AG08396 (cell line): ENCODE results near the gene RIPK4.

ENCODE experiments used
- DNase-seq: peaks from one replicate; pipeline ENCODE4 v3.0.0; 2012; ENCODE audit warnings: low spot score, mixed read lengths

The RIPK4 gene

GRCh38 chr21:41766883-41767605, at the start of gene RIPK4:
TSS of gene RIPK4 (minus strand) at chr21:41767052. CDS start at chr21:41767041, 11 bp downstream.
- no peak for DNase-seq

- DNase-seq: no peak
Observed at GRCh38 chr21:41815652-41816582, 49.1 kb upstream of the RIPK4 start.

DNA sequence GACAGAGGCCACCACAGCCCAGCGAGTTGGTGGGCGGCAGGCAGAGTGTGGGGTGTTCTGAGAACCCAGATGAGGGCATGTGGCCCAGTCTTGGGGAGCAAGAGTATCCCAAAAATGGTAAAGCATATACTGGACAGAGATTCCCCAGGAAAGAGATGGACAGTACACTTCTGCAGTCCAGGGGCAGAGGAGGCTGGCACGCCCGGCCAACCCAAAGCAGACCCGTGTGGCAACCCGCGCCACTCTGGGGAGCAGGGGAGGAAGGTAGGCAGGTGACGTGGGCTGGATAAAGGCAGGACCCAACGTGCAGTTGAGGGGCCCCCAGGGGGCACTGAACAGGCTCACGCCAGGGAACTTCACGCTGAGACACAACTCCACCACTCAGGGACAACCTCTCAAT, 46.4 kb upstream of the RIPK4 start:
- DNase-seq: no peak

DNA sequence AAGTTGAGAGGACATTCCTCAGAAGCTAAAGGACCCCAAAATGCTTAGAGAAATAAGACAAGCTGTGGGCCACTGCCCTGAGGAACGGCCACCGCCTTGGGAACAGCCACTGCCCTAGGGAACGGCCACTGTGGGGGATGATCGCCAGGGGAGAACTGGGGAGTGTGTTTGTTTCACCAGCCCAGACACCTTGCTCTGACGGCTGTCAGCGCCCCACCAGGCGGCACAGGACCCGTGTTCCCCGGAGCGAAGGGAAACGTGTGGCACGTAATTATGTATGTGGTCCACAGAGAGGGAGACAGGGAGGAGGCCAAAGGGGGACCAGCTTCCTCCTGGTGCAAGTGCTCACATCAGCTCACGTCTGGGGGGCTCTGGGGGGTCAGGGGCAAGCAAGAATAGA, 45.8 kb upstream of the RIPK4 start:
- no peak for DNase-seq

DNA sequence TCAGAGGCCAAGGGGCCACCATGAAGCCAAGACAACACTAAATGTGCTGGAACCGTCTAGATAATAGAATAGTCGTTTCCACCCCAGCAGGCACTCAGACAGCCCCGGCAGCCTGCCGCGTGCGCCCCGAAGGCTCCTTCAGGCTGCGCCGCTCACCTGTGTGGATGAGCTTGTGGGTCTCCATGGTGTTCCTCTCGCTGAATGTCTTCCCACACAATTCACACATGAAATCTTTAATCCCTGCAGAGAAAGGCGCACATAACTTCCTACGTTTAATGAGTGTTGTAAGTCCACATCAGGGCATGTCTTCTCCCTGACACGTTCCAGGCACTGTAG, 43.7 kb upstream of the RIPK4 start:
- DNase-seq: no peak

GRCh38 chr21:41809891-41810596, 43.2 kb upstream of the RIPK4 start:
- no peak for DNase-seq

DNA sequence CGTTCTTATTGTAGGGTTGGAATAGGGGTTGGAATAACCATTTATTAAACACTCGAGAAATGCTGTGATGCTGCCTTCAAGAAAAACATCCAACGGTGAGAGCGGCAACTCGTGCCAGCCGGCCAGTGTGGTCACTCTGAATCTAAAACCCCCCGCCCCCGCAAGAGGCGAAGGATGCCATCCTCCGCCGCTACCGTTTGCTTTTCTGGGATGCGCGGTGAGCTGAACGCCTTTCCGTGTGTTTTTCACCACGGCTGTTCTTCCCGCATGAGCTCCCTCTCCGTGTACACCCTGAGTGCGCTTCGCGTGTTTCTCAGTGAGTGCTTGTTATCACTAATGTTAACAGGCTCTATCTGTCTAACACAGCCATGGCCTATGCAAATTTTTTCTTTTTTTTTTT, 42.0 kb upstream of the RIPK4 start:
- DNase-seq: no peak

DNA sequence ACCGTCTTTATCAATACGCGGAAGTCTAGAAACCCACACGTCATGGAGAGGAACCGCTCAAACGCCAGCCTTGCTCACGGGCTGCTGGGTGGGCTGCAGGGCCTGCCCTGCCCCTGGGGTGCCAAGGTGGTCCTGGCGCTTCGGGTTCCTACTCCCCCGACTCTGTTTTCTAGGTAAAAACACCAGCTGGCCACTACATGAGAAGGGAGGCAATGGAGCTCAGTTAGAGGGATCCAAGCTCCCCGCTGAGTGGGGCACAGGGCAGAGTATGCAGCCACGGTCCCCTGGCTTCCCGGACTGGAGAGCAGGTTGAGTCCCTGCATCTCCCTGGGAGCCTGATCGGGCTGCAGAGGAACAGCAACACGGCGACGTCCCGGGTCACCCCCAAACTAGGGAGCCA, 41.2 kb upstream of the RIPK4 start:
- DNase-seq: no peak

DNA sequence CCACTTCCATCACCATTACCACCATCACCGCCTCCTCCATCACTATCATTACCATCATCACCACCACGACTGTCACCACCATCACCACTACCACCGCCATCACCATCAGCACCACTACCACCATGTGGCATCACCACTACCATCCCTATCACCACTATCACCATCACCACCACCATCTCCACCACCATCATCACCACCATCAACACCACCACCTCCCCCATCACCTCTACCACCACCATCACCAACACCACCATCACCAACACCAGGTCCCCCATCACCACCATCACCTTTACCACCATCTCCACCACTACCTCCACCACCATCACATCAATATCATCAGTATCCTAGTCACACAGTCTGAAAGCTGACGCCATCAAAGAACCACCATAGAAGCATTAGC, 39.9 kb upstream of the RIPK4 start:
- DNase-seq: no peak

GRCh38 chr21:41805643-41806042, 38.8 kb upstream of the RIPK4 start:
- no peak for DNase-seq

- no peak for DNase-seq
Observed at GRCh38 chr21:41805038-41805437, 38.2 kb upstream of the RIPK4 start.

DNA sequence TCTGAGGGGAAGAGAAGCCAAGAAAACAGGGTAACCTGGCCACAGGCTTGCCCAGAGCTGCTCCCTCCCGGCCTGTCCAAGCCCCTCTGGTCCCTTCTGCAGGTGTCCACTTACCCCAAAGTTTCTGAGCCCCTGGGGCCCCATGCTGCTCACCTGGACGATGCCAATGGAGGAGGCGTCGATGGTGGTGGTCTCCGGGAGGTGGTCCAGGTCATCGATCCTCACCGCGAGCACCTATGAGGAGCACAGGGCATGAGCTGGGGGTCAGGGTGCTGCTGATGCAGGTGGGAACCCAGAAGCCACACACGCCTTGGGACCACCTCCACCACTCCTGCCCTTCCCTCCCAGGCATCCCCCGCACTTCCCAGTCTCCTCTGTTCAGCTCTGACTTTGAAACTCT, 37.5 kb upstream of the RIPK4 start:
- no peak for DNase-seq

- no peak for DNase-seq
Observed at GRCh38 chr21:41803316-41803715, 36.5 kb upstream of the RIPK4 start.

GRCh38 chr21:41802684-41803083, 35.8 kb upstream of the RIPK4 start:
- peak; percentile 46 for DNase-seq

DNA sequence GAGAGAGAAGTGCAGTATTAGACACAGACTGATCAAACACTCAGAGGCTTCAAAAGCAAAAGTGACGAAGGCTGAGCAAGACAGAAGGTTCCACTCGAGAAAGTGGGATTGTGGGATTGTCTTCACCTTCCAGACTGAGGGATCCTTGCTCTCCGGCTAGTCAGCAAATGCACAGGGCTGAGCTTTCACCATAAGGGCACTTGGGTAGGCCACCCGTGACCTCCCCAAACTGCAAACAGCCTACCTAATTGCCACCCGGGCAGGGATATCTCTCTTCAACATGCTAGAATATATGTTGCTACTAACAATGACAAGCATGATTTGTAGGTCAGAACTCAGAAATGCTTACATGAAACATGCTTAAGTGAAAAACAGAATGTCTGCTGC, 35.3 kb upstream of the RIPK4 start:
- DNase-seq: no peak

DNA sequence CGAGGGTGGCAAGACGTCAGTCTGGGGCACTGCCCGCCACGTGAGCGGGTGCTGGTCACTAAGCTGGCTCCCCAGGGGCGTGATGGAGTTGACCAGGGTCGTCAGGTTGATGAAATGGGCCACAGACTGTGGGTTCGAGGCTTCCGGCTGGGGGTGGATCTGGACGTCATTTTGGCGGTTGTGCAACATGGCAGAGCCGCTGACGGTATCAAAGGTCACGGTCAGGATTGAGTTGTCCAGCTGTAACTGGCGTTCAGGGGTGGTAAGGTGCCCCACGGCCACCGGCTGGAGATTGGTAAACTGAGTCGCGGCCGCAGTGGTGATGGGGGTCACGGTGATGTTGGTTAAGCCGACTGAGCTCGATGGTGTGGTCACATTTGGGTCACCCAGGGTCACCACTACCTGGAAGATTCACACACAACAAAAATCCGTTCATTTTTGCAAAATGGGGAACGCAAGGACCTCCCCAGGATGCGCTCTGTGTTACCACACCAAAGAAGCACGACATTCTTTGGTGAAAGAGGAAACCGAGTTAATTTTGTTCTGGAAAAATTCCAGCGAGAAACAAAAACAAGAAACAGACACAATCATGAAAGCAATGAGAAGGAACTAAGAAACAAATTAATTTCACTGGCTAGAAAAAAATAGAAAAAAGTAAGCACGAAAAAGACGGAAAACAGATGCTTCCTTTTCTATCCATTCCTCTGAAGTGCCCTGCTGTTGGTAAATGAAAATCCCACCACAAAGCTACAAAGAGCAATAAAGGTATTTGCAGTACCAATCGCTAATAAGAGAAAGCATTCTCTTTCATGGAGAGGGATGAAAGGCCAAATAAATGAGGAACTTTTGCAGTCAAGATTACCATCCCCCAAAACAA, 34.7 kb upstream of the RIPK4 start:
- no peak for DNase-seq

- no peak for DNase-seq
Observed at GRCh38 chr21:41800425-41801320, 33.8 kb upstream of the RIPK4 start.

- DNase-seq: no peak
Observed at GRCh38 chr21:41799763-41800162, 32.9 kb upstream of the RIPK4 start.

DNA sequence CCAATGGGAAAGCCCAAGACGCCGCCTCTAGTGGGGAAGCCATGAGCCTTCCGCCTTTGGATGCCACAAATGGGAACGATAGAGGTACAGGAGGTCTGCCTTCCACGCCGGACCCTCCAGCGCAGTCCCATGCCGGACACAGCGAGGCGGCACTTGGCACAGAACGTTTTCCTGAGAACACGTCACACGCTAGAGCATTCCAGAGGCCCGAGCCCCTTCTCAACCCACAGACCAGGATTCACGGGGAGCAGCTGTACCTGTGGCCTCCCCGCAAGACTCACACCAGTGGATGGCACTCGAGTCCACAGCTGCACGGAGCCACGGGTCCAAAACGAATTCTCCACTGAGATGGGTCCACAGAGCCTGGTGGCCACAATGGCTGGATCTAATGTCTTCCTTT, 31.5 kb upstream of the RIPK4 start:
- no peak for DNase-seq

DNA sequence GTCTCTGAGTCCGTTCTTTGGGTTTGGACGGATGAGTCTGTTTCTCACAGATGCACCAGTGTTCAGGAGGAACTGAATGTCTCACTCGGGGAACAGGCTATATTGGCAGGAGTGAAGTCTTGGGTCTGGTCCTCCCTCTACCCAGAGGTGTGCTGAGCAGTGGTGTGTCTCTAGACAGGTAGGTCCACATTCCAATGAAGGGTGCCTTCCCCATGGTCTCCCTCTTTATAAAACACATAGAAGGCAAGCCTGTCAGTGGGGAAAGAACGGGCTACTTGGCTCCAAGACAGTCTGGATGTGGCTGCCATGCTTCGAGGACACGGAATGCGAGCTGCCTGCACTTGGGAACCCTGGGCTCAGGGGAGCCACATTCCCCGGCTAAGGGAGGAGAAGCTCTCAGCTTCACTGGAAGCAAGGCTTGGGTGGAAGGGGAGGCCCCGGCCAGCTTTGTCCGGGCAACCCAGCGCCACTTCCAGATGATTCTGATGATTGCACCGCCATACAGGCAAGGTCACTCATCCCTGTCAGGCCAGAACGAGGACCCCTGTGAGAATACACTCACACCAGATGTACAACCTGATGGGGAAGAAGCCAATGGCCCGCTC, 29.7 kb upstream of the RIPK4 start:
- no peak for DNase-seq
